GM10266 (cell line): Measurements from ENCODE around the gene KCNK2.

ENCODE experiments used
- DNase-seq: peaks from one replicate; pipeline ENCODE4 v3.0.0; 2012; ENCODE audit errors: extremely low spot score
- TF ChIP-seq, protein P1 (sequence below): IDR thresholded peaks from 2 replicates; pipeline ENCODE4 v1.5.1; 2012; ENCODE audit warnings: mild to moderate bottlenecking, low read depth; ENCODE audit not compliant: control insufficient read depth, insufficient read depth; ENCODE audit errors: missing control alignments

Gene KCNK2

GRCh38 chr1:215052256-215053015, 30.1 kb upstream of the KCNK2 start:
- TF ChIP-seq, protein P1, sequence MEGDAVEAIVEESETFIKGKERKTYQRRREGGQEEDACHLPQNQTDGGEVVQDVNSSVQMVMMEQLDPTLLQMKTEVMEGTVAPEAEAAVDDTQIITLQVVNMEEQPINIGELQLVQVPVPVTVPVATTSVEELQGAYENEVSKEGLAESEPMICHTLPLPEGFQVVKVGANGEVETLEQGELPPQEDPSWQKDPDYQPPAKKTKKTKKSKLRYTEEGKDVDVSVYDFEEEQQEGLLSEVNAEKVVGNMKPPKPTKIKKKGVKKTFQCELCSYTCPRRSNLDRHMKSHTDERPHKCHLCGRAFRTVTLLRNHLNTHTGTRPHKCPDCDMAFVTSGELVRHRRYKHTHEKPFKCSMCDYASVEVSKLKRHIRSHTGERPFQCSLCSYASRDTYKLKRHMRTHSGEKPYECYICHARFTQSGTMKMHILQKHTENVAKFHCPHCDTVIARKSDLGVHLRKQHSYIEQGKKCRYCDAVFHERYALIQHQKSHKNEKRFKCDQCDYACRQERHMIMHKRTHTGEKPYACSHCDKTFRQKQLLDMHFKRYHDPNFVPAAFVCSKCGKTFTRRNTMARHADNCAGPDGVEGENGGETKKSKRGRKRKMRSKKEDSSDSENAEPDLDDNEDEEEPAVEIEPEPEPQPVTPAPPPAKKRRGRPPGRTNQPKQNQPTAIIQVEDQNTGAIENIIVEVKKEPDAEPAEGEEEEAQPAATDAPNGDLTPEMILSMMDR = no peak
- DNase-seq = no peak

GRCh38 chr1:215054266-215054665, 28.3 kb upstream of the KCNK2 start:
- TF ChIP-seq, protein P1 = no peak

GRCh38 chr1:215055281-215055935, 27.1 kb upstream of the KCNK2 start:
- DNase-seq = no peak
- TF ChIP-seq, protein P1 = no peak

More at GRCh38 chr1:215054266-215054665, 28.3 kb upstream of the KCNK2 start:
- DNase-seq = no peak

GRCh38 chr1:215056584-215056983, 26.0 kb upstream of the KCNK2 start:
- TF ChIP-seq, protein P1 = no peak

GRCh38 chr1:215059947-215060346, 22.6 kb upstream of the KCNK2 start:
- TF ChIP-seq, protein P1 = no peak
- DNase-seq = no peak

More at GRCh38 chr1:215056584-215056983, 26.0 kb upstream of the KCNK2 start:
- DNase-seq = no peak

DNA sequence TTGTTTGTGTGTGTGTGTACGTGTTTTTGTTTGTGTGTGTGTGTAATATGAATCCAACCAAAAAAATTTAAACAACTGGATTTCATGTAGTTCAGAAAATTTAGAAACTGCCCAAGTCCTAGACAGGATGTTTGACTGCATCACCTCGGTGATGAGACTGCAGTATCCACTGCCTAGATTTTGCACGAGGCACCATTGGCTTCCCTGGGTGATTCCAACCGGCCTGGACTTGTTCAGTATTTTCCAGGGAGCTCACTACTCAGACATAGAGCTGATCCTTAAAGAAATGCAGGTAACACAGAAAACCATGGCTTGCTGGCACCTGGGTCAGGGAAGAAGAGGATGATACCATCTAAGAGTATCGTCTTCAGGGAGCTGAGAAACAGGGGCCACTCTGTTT, 18.2 kb upstream of the KCNK2 start:
- no peak for DNase-seq
- TF ChIP-seq, protein P1 = no peak

GRCh38 chr1:215071078-215071477, 11.5 kb upstream of the KCNK2 start:
- TF ChIP-seq, protein P1 = no peak
- DNase-seq = no peak
